Caco-2 (cell line): ENCODE measurements around the gene SLC5A5. TPM values are rescaled to one million over a fixed set of nuclear protein-coding genes. Genes with fewer than 3 reads are reported as not detected.

Source experiments
- BruUV-seq: library from RNA; stranded (reverse); fragments of 400-500 nt; replicated peaks from 2 replicates; lab custom pipeline; 2021; lab: Mats Ljungman, UMichigan
- CTCF ChIA-PET: fragments of 300-600 bp; sonication (Branson Sonifier 250); formaldehyde crosslinking; loops from one replicate; lab custom pipeline; 2022; ENCODE audit warnings: antibody characterized with exemption; lab: Charles Lee
- POLR2A ChIA-PET: fragments of 300-600 bp; sonication (Branson Sonifier 250); formaldehyde crosslinking; loops from one replicate; lab custom pipeline; 2022; ENCODE audit warnings: antibody characterized with exemption; lab: Charles Lee
- DNase-seq, 2 experiments: peaks; one replicate each; pipeline versions ENCODE4 v3.0.0 to v3.0.0-alpha.2; 2020 to 2022
- H3K27me3 ChIP-seq: replicated peaks from 2 replicates; pipeline ENCODE4 v1.6.0; 2011; ENCODE audit warnings: low read length; ENCODE audit not compliant: control insufficient read depth, insufficient read depth
- H3K36me3 ChIP-seq: 2 replicates; pipeline ENCODE4 v1.5.1; 2011; ENCODE audit warnings: low read length; ENCODE audit not compliant: control insufficient read depth, insufficient read depth
- H3K4me1 ChIP-seq: fragments of 250-450 bp; sonication (Bioruptor Pico); 2 replicates; pipeline ENCODE4 v1.5.1; 2020; ENCODE audit warnings: mild to moderate bottlenecking
- H3K4me3 ChIP-seq: 2 replicates; pipeline ENCODE4 v1.5.1; 2011; ENCODE audit warnings: low read depth, mild to moderate bottlenecking, control low read depth, low read length
- H3K9me3 ChIP-seq: fragments of 250-450 bp; sonication (Bioruptor Pico); 2 replicates; pipeline ENCODE4 v1.5.1; 2020; ENCODE audit warnings: mild to moderate bottlenecking, moderate library complexity
- H3K27ac Mint-ChIP-seq: one replicate; pipeline ENCODE4 v1.8.0; 2022; ENCODE audit warnings: mixed read lengths; ENCODE audit not compliant: unreplicated experiment
- H3K27me3 Mint-ChIP-seq: one replicate; pipeline ENCODE4 v1.8.0; 2022; ENCODE audit warnings: mixed read lengths; ENCODE audit not compliant: insufficient read depth, unreplicated experiment
- H3K36me3 Mint-ChIP-seq: one replicate; pipeline ENCODE4 v1.8.0; 2022; ENCODE audit warnings: mild to moderate bottlenecking, mixed read lengths; ENCODE audit not compliant: insufficient read depth, unreplicated experiment
- H3K4me1 Mint-ChIP-seq: one replicate; pipeline ENCODE4 v1.8.0; 2022; ENCODE audit warnings: low read depth, mixed read lengths; ENCODE audit not compliant: unreplicated experiment
- H3K4me3 Mint-ChIP-seq: one replicate; pipeline ENCODE4 v1.8.0; 2022; ENCODE audit warnings: mild to moderate bottlenecking, moderate library complexity, mixed read lengths; ENCODE audit not compliant: unreplicated experiment
- H3K9me3 Mint-ChIP-seq: one replicate; pipeline ENCODE4 v1.8.0; 2022; ENCODE audit warnings: mixed read lengths; ENCODE audit not compliant: unreplicated experiment
- intact Hi-C: fragments of 100-400 bp; cut with micrococcal nuclease; formaldehyde crosslinking; loops from one replicate; pipeline ENCODE4 v1.10.0; 2022; ENCODE audit not compliant: unreplicated experiment
- total RNA-seq: library from RNA; stranded (reverse); gene quantifications from 2 replicates; pipeline ENCODE4 v1.2.3, GENCODE V29; 2022
- TF ChIP-seq, protein P1 (sequence below), 2 experiments: fragments of 200-600 bp in 1 of 2; IDR thresholded peaks; 1 replicate in 1 of 2; 2 replicates in 1 of 2; pipeline versions ENCODE4 v1.5.1 to v1.8.0; 2011 to 2022; ENCODE audit warnings: antibody characterized with exemption in 1 of 2, control low read depth in 1 of 2, inconsistent platforms in 1 of 2, low read depth in 1 of 2, low read length in 1 of 2, mild to moderate bottlenecking in 1 of 2, moderate library complexity in 1 of 2; ENCODE audit not compliant: insufficient read depth in 1 of 2, severe bottlenecking in 1 of 2, unreplicated experiment in 1 of 2

The SLC5A5 gene
- total RNA-seq, 1 experiment from 2014 or later, result 0.43 TPM

GRCh38 chr19:17846146-17846545, 25.6 kb upstream of the SLC5A5 start:
- H3K4me1 Mint-ChIP-seq, result no peaks in the 10 kb centered on the region
- H3K27me3 Mint-ChIP-seq, result no peaks in the 10 kb centered on the region
- Histone ChIP-seq H3K36me3 (no peaks in the 10 kb centered on the region), H3K4me1 (no peaks in the 10 kb centered on the region), H3K27me3 (no peaks in the 10 kb centered on the region), H3K9me3 (no peaks in the 10 kb centered on the region), H3K4me3 (no peak overlapping the region)
- H3K36me3 Mint-ChIP-seq, result no peaks in the 10 kb centered on the region
- no TSS peak for BruUV-seq
- CTCF ChIA-PET, result no interaction called here
- H3K4me3 Mint-ChIP-seq, result no peak overlapping the region
- TF ChIP-seq, protein P1, sequence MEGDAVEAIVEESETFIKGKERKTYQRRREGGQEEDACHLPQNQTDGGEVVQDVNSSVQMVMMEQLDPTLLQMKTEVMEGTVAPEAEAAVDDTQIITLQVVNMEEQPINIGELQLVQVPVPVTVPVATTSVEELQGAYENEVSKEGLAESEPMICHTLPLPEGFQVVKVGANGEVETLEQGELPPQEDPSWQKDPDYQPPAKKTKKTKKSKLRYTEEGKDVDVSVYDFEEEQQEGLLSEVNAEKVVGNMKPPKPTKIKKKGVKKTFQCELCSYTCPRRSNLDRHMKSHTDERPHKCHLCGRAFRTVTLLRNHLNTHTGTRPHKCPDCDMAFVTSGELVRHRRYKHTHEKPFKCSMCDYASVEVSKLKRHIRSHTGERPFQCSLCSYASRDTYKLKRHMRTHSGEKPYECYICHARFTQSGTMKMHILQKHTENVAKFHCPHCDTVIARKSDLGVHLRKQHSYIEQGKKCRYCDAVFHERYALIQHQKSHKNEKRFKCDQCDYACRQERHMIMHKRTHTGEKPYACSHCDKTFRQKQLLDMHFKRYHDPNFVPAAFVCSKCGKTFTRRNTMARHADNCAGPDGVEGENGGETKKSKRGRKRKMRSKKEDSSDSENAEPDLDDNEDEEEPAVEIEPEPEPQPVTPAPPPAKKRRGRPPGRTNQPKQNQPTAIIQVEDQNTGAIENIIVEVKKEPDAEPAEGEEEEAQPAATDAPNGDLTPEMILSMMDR (IDR thresholded peaks at IDR 0.05; ENCODE audit: insufficient read depth in 1 of 2, low read depth in 1 of 2, low read length in 1 of 2, severe bottlenecking in 1 of 2, unreplicated experiment in 1 of 2), result no peak
- POLR2A ChIA-PET, result interaction anchor here (0.5 kb wide), 1 partner anchor 13 kb away, joined by 3 read pairs; the partner anchor contains the start of gene RPL18A
- intact Hi-C loops, result no loop called here
- DNase-seq, result no peak
- no peaks in the 10 kb centered on the region for H3K9me3 Mint-ChIP-seq
- H3K27ac Mint-ChIP-seq, result no peak overlapping the region

GRCh38 chr19:17847538-17848366, 24.0 kb upstream of the SLC5A5 start, which contains the start of gene JAK3:
Gene JAK3 (minus strand): TSS chr19:17847982. CDS start chr19:17844417, 3,565 bp downstream.
- no peak within 1 kb of the TSS; the same call in 1 of the 2 replicates for H3K4me3 ChIP-seq
- H3K4me1 ChIP-seq, result no peaks in the 10 kb centered on the region
- CTCF ChIA-PET, result no interaction called here

GRCh38 chr19:17848595-17849292, 23.0 kb upstream of the SLC5A5 start:
- Mint-ChIP-seq H3K4me1 (no peaks in the 10 kb centered on the region), H3K27ac (no peak overlapping the region), H3K4me3 (no peak overlapping the region), H3K36me3 (no peaks in the 10 kb centered on the region), H3K27me3 (no peaks in the 10 kb centered on the region), H3K9me3 (no peaks in the 10 kb centered on the region)
- no peaks in the 10 kb centered on the region for H3K27me3 ChIP-seq
- CTCF ChIA-PET, result interaction anchor here (0.6 to 0.7 kb wide), 2 partner anchors 10 to 246 kb away, joined by 3 read pairs; no protein-coding TSS in a partner anchor
- H3K4me1 ChIP-seq, result no peaks in the 10 kb centered on the region
- POLR2A ChIA-PET, result no interaction called here
- TF ChIP-seq, protein P1 (IDR thresholded peaks at IDR 0.05; ENCODE audit: insufficient read depth in 1 of 2, low read depth in 1 of 2, low read length in 1 of 2, severe bottlenecking in 1 of 2, unreplicated experiment in 1 of 2), result no peak
- H3K36me3 ChIP-seq, result no peaks in the 10 kb centered on the region
- intact Hi-C loops, result no loop called here
- no peak overlapping the region for H3K4me3 ChIP-seq
- H3K9me3 ChIP-seq, result no peaks in the 10 kb centered on the region
- DNase-seq, result no peak
- no TSS peak for BruUV-seq

More at GRCh38 chr19:17847538-17848366, 24.0 kb upstream of the SLC5A5 start, which contains the start of gene JAK3:
- POLR2A ChIA-PET, result no interaction called here
- BruUV-seq, result no TSS peak
- H3K4me1 Mint-ChIP-seq, result no peaks in the 10 kb centered on the region
- Histone ChIP-seq H3K27me3 (no peaks in the 10 kb centered on the region), H3K9me3 (no peaks in the 10 kb centered on the region), H3K36me3 (no peaks in the 10 kb centered on the region)
- H3K27ac Mint-ChIP-seq, result no peak within 1 kb of the TSS
- H3K36me3 Mint-ChIP-seq, result no peaks in the 10 kb centered on the region
- TF ChIP-seq, protein P1 (IDR thresholded peaks at IDR 0.05; ENCODE audit: insufficient read depth in 1 of 2, low read depth in 1 of 2, low read length in 1 of 2, severe bottlenecking in 1 of 2, unreplicated experiment in 1 of 2), result no peak
- H3K27me3 Mint-ChIP-seq, result no peaks in the 10 kb centered on the region
- H3K9me3 Mint-ChIP-seq, result no peaks in the 10 kb centered on the region
- no peak within 1 kb of the TSS for H3K4me3 Mint-ChIP-seq
- intact Hi-C loops, result no loop called here
- DNase-seq, result no peak
